ENCODE results near the gene C10orf90.

Gene C10orf90

DNA sequence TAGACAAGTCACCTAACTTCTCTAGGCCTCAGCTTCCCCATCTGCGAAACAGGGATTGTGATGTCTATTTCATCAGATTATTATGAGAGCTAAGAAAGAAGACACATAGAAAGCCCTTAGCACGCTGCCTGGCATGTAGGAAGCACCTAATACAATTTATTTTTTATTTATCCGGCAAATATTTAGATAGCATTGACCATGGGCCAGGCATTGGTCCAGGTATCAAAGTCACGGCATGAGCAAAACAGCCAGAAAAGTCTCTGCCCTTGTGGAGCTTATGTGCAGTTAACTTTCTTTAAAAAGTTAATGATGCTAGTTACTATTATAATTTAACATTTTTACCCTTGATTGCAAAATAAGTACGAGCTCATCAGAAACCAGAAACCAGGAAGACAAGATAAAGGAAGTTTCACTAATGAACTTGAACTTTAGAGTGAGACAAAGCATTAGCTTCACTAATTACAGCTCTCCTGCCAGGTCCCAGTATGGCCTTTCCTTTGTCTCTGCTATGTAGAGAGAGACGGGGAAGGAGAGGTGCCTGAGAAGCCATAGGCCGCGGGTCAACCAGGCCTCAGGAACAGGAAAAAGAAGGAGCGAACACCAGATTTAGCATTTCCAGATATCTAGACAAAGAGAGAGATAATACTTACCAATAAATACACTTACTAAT, 142.7 kb downstream of the C10orf90 start:
- H3K4me3 ChIP-seq (ENCODE audit: low read depth, low read length): no peak overlapping the region
- no peak for DNase-seq (ENCODE audit: low read depth)
- TF ChIP-seq, protein P1, sequence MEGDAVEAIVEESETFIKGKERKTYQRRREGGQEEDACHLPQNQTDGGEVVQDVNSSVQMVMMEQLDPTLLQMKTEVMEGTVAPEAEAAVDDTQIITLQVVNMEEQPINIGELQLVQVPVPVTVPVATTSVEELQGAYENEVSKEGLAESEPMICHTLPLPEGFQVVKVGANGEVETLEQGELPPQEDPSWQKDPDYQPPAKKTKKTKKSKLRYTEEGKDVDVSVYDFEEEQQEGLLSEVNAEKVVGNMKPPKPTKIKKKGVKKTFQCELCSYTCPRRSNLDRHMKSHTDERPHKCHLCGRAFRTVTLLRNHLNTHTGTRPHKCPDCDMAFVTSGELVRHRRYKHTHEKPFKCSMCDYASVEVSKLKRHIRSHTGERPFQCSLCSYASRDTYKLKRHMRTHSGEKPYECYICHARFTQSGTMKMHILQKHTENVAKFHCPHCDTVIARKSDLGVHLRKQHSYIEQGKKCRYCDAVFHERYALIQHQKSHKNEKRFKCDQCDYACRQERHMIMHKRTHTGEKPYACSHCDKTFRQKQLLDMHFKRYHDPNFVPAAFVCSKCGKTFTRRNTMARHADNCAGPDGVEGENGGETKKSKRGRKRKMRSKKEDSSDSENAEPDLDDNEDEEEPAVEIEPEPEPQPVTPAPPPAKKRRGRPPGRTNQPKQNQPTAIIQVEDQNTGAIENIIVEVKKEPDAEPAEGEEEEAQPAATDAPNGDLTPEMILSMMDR (IDR thresholded peaks at IDR 0.05; ENCODE audit: insufficient read depth, low read depth, low read length, missing control alignments): no peak

DNA sequence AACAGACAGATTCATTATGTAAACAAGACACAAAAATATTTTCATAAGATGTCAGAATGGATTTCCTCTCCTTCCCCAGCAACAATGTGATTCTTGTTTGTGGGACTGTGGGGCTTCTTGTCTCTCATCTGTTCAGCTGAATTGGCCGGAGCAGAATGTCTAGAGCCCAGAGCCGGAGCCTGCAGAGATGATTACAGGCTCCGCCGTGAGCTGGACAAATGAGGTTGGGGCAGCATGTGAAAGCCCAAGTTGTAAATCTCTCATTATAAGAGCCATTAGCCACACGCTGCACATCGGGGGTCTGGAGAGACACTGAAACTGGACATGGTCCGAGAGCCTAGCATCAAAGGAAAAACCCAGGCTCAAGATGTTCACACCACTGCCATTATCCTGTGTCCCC, 145.2 kb downstream of the C10orf90 start:
- DNase-seq (ENCODE audit: low read depth): no peak
- H3K4me3 ChIP-seq (ENCODE audit: low read depth, low read length): no peak overlapping the region
- TF ChIP-seq, protein P1 (IDR thresholded peaks at IDR 0.05; ENCODE audit: insufficient read depth, low read depth, low read length, missing control alignments): no peak

DNA sequence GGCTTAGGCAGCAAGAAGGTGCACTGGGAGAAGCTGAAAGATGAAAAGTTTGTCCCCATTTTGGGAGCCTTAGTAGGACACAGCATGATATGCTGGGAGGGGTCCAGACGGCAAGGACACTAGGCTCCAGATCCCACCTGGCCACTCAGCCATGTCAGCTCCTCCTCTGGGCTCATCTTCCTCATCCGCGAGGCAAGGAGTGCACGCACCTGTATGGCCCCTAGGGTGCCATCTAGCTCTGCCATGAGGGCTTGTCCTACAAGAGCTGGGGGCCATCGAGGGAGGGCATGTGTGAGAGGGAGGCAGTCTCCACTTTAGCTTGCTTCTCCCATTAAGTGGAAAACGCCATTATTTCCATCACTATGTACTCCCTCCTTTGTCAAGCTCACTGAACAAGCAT, 146.0 kb downstream of the C10orf90 start:
- no peak for DNase-seq (ENCODE audit: low read depth)
- H3K4me3 ChIP-seq (ENCODE audit: low read depth, low read length): no peak overlapping the region
- TF ChIP-seq, protein P1 (IDR thresholded peaks at IDR 0.05; ENCODE audit: insufficient read depth, low read depth, low read length, missing control alignments): no peak

- TF ChIP-seq, protein P1 (IDR thresholded peaks at IDR 0.05; ENCODE audit: insufficient read depth, low read depth, low read length, missing control alignments): no peak
- DNase-seq (ENCODE audit: low read depth): no peak
- H3K4me3 ChIP-seq (ENCODE audit: low read depth, low read length): no peak overlapping the region
Measured at GRCh38 chr10:126523071-126523470, 147.4 kb downstream of the C10orf90 start.

GRCh38 chr10:126521399-126521798, 149.1 kb downstream of the C10orf90 start:
- TF ChIP-seq, protein P1 (IDR thresholded peaks at IDR 0.05; ENCODE audit: insufficient read depth, low read depth, low read length, missing control alignments): no peak
- H3K4me3 ChIP-seq (ENCODE audit: low read depth, low read length): no peak overlapping the region
- DNase-seq (ENCODE audit: low read depth): no peak

GRCh38 chr10:126520751-126521317, 149.7 kb downstream of the C10orf90 start:
- no peak overlapping the region for H3K4me3 ChIP-seq (ENCODE audit: low read depth, low read length)
- TF ChIP-seq, protein P1 (IDR thresholded peaks at IDR 0.05; ENCODE audit: insufficient read depth, low read depth, low read length, missing control alignments): no peak
- DNase-seq (ENCODE audit: low read depth): no peak

- DNase-seq (ENCODE audit: low read depth): no peak
- TF ChIP-seq, protein P1 (IDR thresholded peaks at IDR 0.05; ENCODE audit: insufficient read depth, low read depth, low read length, missing control alignments): no peak
- H3K4me3 ChIP-seq (ENCODE audit: low read depth, low read length): no peak overlapping the region
Measured at GRCh38 chr10:126519992-126520391, 150.5 kb downstream of the C10orf90 start.

Data from GM12865 (cell line).